Spinal cord (tissue), 10 donors: ENCODE results near the gene CD93. TPM values are rescaled to one million over a fixed set of nuclear protein-coding genes. Genes with fewer than 3 reads are reported as not detected.

Experiments used
- DNase-seq, 6 donors: peaks; one replicate each; pipeline versions ENCODE4 v3.0.0 to v3.0.0-alpha.2; 2013 to 2015; ENCODE audit warnings: low spot score in 6 of 6, low read depth in 4 of 6
- H3K27ac ChIP-seq: one replicate; pipeline ENCODE4 v1.5.1; 2013; ENCODE audit warnings: low read depth, low read length, control low read depth
- H3K27me3 ChIP-seq: one replicate; pipeline ENCODE4 v1.6.1; 2013; ENCODE audit warnings: low read length; ENCODE audit not compliant: control insufficient read depth, insufficient read depth
- H3K36me3 ChIP-seq: one replicate; pipeline ENCODE4 v1.6.1; 2013; ENCODE audit warnings: low read length; ENCODE audit not compliant: control insufficient read depth, insufficient read depth
- H3K4me1 ChIP-seq: one replicate; pipeline ENCODE4 v1.6.1; 2013; ENCODE audit warnings: low read length; ENCODE audit not compliant: control insufficient read depth, insufficient read depth
- H3K4me3 ChIP-seq: one replicate; pipeline ENCODE4 v1.5.1; 2013; ENCODE audit warnings: low read depth, low read length, control low read depth
- H3K9me3 ChIP-seq: one replicate; pipeline ENCODE4 v1.6.1; 2013; ENCODE audit warnings: low read length; ENCODE audit not compliant: control insufficient read depth, insufficient read depth
- WGBS: methylation state at CpG from one replicate; pipeline ENCODE4 v1.1.5; 2013; ENCODE audit warnings: missing lambda C conversion rate; ENCODE audit not compliant: insufficient coverage; 5-methylcytosine and 5-hydroxymethylcytosine counted together
- polyA plus RNA-seq, 2 donors: library from polyadenylated mRNA; unstranded; fragments of 120-200 nt; gene quantifications; one replicate each; pipeline ENCODE4 v1.2.1, GENCODE V29; 2013; ENCODE audit not compliant: insufficient read length in 2 of 2
- total RNA-seq, 2 donors: library from RNA; depleted of rRNA in 1 of 2; stranded (reverse); fragments of 120-200 nt in 1 of 2; fragments of >200 nt in 1 of 2; gene quantifications; one replicate each; pipeline versions ENCODE4 v1.2.3 to v1.2.4, GENCODE V29; 2013 to 2014
- donor health status: healthy.

CD93 gene
- total and polyA plus RNA-seq, 4 donors: 19.6 to 54.5 (median 26.6) TPM

GRCh38 chr20:23094927-23095326 lies 8.8 kb upstream of the CD93 start:
- H3K4me1 ChIP-seq: peaks cover 5% of the 10 kb centered on the region
- DNase-seq: no peak
- no peak overlapping the region for H3K4me3 ChIP-seq
- H3K27ac ChIP-seq: no peak overlapping the region
- 92% methylated on average over 4 of the region's 8 CpGs for WGBS
- H3K36me3 ChIP-seq: no peaks in the 10 kb centered on the region
- no peaks in the 10 kb centered on the region for H3K9me3 ChIP-seq
- no peaks in the 10 kb centered on the region for H3K27me3 ChIP-seq

- H3K9me3 ChIP-seq: no peaks in the 10 kb centered on the region
- H3K27ac ChIP-seq: no peak overlapping the region
- no peak overlapping the region for H3K4me3 ChIP-seq
- H3K27me3 ChIP-seq: no peaks in the 10 kb centered on the region
- H3K4me1 ChIP-seq: peaks cover 5% of the 10 kb centered on the region
- 64% methylated on average over 13 of the region's 13 CpGs for WGBS
- H3K36me3 ChIP-seq: no peaks in the 10 kb centered on the region
- DNase-seq: peak in 1 of 6 donors; percentile 30
Measured at GRCh38 chr20:23094213-23094896, 8.2 kb upstream of the CD93 start.

GRCh38 chr20:23093613-23094012 lies 7.5 kb upstream of the CD93 start:
- no peak for DNase-seq
- Histone ChIP-seq H3K4me3 (no peak overlapping the region), H3K27me3 (no peaks in the 10 kb centered on the region), H3K9me3 (no peaks in the 10 kb centered on the region), H3K27ac (no peak overlapping the region), H3K4me1 (peaks cover 5% of the 10 kb centered on the region), H3K36me3 (no peaks in the 10 kb centered on the region)
- WGBS: 57% methylated on average over 3 of the region's 3 CpGs

GRCh38 chr20:23092861-23093495 lies 6.9 kb upstream of the CD93 start:
- no peaks in the 10 kb centered on the region for H3K9me3 ChIP-seq
- no peaks in the 10 kb centered on the region for H3K27me3 ChIP-seq
- peaks cover 5% of the 10 kb centered on the region for H3K4me1 ChIP-seq
- DNase-seq: no peak
- WGBS: 100% methylated on average over 2 of the region's 7 CpGs
- no peak overlapping the region for H3K4me3 ChIP-seq
- no peak overlapping the region for H3K27ac ChIP-seq
- H3K36me3 ChIP-seq: no peaks in the 10 kb centered on the region

GRCh38 chr20:23092384-23092756 lies 6.2 kb upstream of the CD93 start:
- no peaks in the 10 kb centered on the region for H3K27me3 ChIP-seq
- peak in 1 of 6 donors; percentile 43 for DNase-seq
- no peak overlapping the region for H3K4me3 ChIP-seq
- H3K27ac ChIP-seq: no peak overlapping the region
- WGBS: 58% methylated on average over 2 of the region's 2 CpGs
- peaks cover 5% of the 10 kb centered on the region for H3K4me1 ChIP-seq
- no peaks in the 10 kb centered on the region for H3K9me3 ChIP-seq
- H3K36me3 ChIP-seq: no peaks in the 10 kb centered on the region

- Histone ChIP-seq H3K36me3 (no peaks in the 10 kb centered on the region), H3K9me3 (no peaks in the 10 kb centered on the region), H3K4me3 (no peak overlapping the region), H3K27me3 (no peaks in the 10 kb centered on the region), H3K27ac (no peak overlapping the region), H3K4me1 (peaks cover 9% of the 10 kb centered on the region)
- no peak for DNase-seq
- 65% methylated on average over 5 of the region's 8 CpGs for WGBS
Measured at GRCh38 chr20:23091721-23092383, 5.7 kb upstream of the CD93 start.

GRCh38 chr20:23090878-23091277 lies 4.8 kb upstream of the CD93 start:
- H3K27ac ChIP-seq: no peak overlapping the region
- no peaks in the 10 kb centered on the region for H3K9me3 ChIP-seq
- H3K4me3 ChIP-seq: no peak overlapping the region
- H3K4me1 ChIP-seq: peaks cover 19% of the 10 kb centered on the region
- no peaks in the 10 kb centered on the region for H3K27me3 ChIP-seq
- WGBS: 100% methylated on average over 1 of the region's 4 CpGs
- DNase-seq: no peak
- no peaks in the 10 kb centered on the region for H3K36me3 ChIP-seq

GRCh38 chr20:23090147-23090546 lies 4.0 kb upstream of the CD93 start:
- DNase-seq: no peak
- WGBS: 80% methylated on average over 6 of the region's 6 CpGs
- Histone ChIP-seq H3K27me3 (no peaks in the 10 kb centered on the region), H3K36me3 (no peaks in the 10 kb centered on the region), H3K4me1 (peaks cover 25% of the 10 kb centered on the region), H3K4me3 (no peak overlapping the region), H3K27ac (no peak overlapping the region), H3K9me3 (no peaks in the 10 kb centered on the region)

GRCh38 chr20:23088866-23089265 lies 2.7 kb upstream of the CD93 start:
- Histone ChIP-seq H3K27ac (no peak overlapping the region), H3K27me3 (no peaks in the 10 kb centered on the region), H3K4me1 (peaks cover 25% of the 10 kb centered on the region), H3K36me3 (no peaks in the 10 kb centered on the region), H3K9me3 (no peaks in the 10 kb centered on the region), H3K4me3 (no peak overlapping the region)
- no peak for DNase-seq
- WGBS: 92% methylated on average over 8 of the region's 8 CpGs
